D341Med (cell line): ENCODE results near the gene KIF24.
"Not testable (repeated sequence)": the region's sequence is repeated elsewhere in the genome, so short reads cannot be mapped to it uniquely, and the experiment has no call there.

ENCODE experiments used
- DNase-seq: peaks from one replicate; pipeline ENCODE4 v3.0.0; 2012; ENCODE audit warnings: low spot score

KIF24 gene, protein sequence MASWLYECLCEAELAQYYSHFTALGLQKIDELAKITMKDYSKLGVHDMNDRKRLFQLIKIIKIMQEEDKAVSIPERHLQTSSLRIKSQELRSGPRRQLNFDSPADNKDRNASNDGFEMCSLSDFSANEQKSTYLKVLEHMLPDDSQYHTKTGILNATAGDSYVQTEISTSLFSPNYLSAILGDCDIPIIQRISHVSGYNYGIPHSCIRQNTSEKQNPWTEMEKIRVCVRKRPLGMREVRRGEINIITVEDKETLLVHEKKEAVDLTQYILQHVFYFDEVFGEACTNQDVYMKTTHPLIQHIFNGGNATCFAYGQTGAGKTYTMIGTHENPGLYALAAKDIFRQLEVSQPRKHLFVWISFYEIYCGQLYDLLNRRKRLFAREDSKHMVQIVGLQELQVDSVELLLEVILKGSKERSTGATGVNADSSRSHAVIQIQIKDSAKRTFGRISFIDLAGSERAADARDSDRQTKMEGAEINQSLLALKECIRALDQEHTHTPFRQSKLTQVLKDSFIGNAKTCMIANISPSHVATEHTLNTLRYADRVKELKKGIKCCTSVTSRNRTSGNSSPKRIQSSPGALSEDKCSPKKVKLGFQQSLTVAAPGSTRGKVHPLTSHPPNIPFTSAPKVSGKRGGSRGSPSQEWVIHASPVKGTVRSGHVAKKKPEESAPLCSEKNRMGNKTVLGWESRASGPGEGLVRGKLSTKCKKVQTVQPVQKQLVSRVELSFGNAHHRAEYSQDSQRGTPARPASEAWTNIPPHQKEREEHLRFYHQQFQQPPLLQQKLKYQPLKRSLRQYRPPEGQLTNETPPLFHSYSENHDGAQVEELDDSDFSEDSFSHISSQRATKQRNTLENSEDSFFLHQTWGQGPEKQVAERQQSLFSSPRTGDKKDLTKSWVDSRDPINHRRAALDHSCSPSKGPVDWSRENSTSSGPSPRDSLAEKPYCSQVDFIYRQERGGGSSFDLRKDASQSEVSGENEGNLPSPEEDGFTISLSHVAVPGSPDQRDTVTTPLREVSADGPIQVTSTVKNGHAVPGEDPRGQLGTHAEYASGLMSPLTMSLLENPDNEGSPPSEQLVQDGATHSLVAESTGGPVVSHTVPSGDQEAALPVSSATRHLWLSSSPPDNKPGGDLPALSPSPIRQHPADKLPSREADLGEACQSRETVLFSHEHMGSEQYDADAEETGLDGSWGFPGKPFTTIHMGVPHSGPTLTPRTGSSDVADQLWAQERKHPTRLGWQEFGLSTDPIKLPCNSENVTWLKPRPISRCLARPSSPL (N-terminal part only)

GRCh38 chr9:34328987-34329832, at the start of gene KIF24, which contains the start of gene NUDT2:
KIF24 (minus strand) TSS chr9:34329268; CDS start chr9:34311346, 17,922 bp downstream.
NUDT2 (plus strand) TSS chr9:34329569; CDS start chr9:34339040, 9,471 bp downstream.
- peak; percentile 97 for DNase-seq

- DNase-seq, result peak; percentile 10
These were observed 49.5 kb upstream of the KIF24 start for GRCh38 chr9:34378376-34379060.

DNA sequence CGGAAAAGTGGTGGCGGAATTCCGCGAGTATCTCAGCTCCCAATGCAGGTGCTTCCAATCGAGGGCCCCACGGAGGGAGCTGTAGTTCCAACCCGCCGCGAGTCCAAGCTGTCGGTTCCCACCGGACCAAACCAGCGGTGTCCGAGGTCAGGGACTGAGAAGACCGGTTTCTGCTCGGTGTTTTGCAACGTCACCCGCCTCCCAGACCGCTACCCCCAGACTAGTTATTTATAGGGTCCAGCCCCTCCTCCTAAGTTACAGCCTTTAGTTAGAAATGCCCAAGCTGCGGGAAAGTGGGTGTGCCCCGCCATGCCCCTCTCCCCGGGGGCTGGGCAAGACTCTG, 48.3 kb upstream of the KIF24 start:
- no peak for DNase-seq

- peak; percentile 97 for DNase-seq
These were observed 47.7 kb upstream of the KIF24 start, which contains the start of gene MYORG for GRCh38 chr9:34376596-34377403. MYORG (minus strand) TSS chr9:34376898; CDS start chr9:34372943, 3,955 bp downstream.

DNA sequence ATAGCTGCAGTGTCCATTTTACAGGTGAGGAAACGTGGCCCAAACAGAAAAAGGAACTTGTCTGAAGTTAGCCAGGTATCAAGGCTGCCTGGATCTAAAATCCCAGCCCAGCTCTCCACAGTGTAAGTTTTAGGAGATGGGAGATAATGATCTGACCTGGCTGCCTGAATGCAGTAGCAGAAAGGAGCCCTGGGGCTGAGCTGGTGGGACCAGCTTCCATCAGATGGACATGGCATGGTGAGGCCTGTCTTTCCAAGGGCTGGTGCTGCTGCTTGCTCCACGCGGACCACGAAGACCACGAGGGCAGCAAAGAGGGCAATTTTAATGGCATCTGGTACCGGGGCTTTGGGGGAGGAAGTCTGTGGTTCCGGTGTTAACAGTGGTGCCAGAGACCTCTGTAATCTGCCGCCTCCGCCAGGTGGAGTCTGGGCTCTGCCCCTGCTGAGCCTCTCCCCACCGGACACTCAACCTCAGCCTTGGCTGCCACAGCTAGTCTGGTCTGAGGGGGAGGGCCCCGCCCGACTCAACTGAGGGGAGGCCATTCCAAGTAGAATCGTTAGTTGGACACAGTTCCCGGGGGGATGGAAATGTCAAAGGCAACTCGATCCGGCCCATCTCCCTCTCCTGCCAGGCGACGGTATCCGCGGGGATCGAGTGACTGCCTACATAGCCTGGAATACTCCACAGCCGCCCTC, 47.0 kb upstream of the KIF24 start:
- DNase-seq, result peak; percentile 47

GRCh38 chr9:34374905-34375552, 46.0 kb upstream of the KIF24 start:
- DNase-seq, result peak; percentile 75

GRCh38 chr9:34374339-34374738, 45.3 kb upstream of the KIF24 start:
- DNase-seq, result no peak

- DNase-seq, result no peak
These were observed 44.7 kb upstream of the KIF24 start for GRCh38 chr9:34373749-34374148.

DNA sequence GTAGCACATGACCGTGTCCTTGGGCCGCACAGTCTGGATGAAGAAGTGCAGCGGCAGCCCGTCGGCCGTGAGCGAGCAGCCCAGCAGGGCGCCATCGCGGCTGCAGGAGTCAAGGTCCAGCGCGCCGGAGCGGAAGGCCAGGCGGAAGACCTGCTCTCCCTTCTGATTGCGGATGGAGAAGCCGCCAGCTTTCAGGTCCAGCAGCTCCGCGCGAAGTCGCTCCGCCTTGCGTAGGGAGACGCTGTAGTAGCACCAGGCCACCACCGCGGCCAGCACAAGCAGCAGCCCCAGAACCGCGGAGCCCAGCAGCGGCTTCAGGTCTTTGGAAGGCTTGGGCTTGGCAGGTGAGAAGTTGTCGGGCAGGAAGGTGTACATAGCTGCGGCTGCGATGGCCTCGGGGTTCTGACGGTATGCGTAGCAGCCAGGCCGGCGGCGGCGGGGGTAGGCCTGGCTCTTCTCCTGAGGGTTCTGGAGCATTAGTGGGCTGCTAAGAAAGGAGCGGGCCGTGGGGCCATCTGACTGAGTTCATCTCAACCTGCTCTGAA, 43.5 kb upstream of the KIF24 start:
- peak; percentile 15 for DNase-seq

DNA sequence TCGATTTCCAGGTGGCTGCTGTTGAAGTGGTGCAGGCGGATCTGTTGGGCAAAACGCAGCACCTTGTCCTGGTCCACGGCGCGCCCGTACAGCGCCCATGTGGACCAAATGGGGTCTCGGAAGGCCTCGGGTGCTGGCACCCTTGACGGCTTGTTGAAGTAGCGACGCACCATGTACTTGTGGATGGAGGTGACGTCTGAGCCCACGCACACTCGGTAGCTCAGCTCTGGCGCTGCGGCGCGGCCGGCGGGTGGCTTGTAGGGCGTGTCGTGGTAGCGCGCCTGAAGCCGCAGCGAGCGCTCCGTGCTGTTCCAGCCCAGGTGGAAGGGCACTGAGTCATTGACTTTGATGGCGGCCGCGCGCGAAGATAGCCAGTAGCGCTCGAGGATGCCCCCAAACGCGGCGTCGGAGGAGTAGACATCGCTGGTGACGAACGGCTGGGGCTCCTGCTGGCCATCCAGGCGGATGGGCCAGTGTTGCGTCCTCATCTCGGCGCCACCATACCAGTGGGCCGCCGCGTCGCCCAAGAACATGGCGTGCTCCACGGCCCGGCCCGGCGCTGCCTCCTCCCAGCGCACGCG, 42.9 kb upstream of the KIF24 start:
- DNase-seq, result peak; percentile 10

DNA sequence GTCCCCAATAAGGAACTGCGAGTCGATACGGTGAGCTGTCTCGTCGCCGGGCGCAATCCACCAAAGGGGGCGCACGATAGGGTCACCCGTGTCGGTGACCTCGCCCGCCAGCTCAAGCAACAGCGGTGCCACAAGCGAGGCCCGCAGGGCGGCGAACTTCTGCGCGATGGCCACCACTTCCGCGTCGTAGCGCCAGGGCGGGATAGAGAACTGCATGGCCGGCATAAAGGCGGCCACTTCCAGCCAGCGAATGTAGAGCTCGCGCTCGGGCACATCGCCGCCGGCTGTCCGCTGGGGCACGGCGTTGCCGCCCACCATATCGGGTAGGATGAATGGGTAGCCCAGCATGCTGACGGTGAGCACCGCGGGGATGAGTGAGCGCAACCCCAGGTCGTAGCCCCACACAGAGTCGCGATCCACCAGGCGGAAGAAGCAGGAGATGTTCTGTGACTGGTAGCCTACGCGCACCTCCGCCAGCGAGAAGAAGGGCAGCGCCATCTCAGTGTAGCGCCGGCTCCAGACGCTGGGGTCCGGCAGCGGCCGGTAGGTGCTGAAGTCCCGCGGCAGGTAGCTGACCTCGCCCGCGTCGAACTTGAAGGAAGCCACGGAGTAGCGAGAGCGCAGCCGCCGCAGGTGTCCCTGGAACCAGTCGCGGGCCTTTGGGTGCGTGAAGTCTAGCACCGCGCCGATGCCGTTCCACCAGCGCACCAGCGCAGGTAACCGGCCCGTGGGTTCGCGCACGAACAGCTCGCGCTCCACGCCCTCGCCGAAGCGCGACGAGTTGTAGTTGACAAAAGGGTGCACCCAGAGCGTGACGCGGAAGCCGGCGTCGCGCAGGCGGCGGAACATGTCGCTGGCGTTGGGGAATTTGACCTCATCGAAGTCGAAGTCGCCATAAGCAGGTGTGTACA, 42.2 kb upstream of the KIF24 start:
- no peak for DNase-seq

DNA sequence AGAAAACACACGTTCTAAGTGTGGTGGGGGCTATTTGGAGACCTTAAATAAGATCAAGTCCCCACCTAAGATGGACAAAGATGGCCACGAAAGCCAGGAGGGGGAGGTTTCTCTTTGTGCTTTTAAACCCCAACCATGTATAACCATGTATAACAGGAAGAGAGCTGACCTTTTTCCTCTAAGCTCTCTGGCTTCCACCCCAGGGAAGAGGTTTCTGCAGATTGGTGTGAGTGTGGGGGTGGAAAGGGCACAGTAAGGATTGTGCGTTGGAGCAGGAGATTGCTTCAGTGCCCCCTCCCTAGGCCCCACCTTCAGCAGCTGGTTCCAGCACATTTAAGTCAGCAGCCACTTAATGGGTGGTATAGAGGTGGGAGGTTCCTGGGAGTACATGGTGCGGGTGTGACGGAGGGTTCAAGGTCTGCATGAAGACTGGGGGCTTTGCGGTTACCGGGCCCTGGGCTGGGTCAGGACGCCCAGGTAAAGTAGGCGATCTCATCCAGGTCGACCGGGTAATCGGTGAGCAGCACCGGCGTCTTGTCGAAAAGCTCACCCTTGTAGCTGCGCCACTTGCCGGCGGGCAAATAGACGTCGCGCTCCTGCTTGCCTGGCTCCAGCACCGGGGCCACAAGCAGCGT, 41.4 kb upstream of the KIF24 start:
- DNase-seq, result no peak

DNA sequence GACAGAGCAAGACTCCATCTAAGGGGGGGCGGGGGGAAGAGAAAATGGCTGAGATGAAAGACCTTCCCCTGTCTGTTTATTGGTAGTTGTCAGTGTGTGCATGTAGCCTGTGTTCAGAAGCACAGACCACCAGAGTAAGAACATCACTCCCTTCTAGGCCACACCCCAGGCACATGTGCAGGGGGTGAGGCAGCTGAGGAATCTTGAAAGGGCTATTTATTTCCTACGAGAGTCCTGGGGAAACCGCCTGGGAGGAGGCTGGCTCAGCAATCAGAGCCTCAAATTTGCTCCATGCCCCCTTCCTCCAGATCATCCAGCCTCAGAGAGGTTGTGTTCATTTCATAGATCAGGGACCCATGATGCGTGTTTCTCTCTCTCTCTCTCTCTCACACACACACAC, 40.6 kb upstream of the KIF24 start:
- no peak for DNase-seq

DNA sequence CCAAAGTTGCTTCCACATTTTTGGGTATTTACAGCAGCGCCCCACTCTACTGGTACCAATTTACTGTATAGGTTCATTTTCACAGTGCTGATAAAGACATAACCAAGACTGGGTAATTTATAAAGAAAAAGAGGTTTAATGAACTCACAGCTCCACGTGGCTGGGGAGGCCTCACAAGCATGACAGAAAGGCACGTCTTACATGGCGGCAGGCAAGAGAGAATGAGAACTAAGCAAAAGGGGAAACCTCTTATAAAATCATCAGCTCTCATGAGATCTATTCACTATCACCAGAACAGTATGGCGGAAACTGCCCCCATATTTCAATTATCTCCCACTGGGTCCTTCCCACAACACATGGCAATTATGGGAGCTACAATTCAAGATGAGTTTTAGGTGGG, 39.7 kb upstream of the KIF24 start:
- DNase-seq, result not testable (repeated sequence)

DNA sequence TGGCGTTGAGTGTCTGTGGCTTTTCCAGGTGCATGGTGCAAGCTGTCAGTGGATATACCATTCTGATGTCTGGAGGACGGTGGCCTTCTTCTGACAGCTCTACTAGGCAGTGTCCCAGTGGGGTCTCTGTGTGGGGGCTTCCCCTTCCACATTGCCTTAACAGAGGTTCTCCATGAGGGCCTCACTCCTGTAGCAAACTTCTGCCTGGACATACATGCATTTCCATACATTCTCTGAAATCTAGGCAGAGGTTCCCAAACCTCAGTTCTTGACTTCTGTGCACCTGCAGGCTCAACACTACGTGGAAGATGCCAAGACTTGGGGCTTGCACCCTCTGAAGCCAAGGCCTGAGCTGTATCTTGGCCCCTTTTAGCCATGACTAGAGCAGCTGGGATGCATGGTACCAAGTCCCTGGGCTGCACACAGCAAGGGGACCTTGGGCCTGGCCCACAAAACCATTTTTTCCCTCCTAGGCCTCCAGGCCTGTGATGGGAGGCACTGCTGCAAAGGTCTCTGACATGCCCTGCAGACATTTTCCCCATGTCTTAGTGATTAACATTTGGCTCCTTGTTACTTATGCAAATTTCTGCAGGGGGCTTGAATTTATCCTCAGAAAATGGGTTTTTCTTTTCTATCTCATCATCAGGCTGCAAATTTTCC, 38.8 kb upstream of the KIF24 start:
- not testable (repeated sequence) for DNase-seq

DNA sequence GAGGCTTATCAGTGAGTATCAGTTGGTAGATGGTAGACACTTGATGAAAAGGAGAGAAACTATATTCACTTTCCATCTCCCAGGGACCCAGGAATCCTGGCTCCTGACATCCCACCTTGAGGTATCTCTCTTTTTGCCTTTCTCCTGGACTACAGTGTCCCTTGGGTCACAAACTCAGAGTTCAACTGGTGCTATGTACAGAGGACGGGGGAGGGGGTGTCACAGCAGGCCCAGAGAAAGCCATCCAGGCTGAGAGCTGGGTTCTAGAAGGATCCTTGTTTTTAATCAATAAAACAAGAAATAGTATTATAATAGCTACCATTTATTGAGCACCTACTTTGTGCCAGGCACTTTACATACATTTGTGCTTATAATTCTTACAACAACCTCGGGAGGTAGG, 37.3 kb upstream of the KIF24 start:
- DNase-seq, result no peak
